Endothelial cell of umbilical vein (primary cell): ENCODE data around the gene CLSTN2. TPM values are rescaled to one million over a fixed set of nuclear protein-coding genes. Genes with fewer than 3 reads are reported as not detected.

Source experiments
- BruUV-seq: library from RNA; stranded (reverse); fragments of 400-500 nt; replicated peaks from 2 replicates; lab custom pipeline; 2021; lab: Mats Ljungman, UMichigan
- CTCF ChIA-PET: fragments of 300-600, 350-600 bp; sonication (Branson Sonifier 250); formaldehyde crosslinking; loops from one replicate; lab custom pipeline; 2021; ENCODE audit warnings: antibody characterized with exemption, inconsistent platforms; lab: Charles Lee
- POLR2A ChIA-PET: fragments of 300-600, 350-600 bp; sonication (Branson Sonifier 250); formaldehyde crosslinking; loops from one replicate; lab custom pipeline; 2021; ENCODE audit warnings: antibody characterized with exemption, inconsistent platforms; lab: Charles Lee
- DNase-seq: peaks from one replicate; pipeline ENCODE4 v3.0.0-alpha.2; 2011; ENCODE audit warnings: low read depth, low spot score
- FAIRE-seq: peaks from 2 replicates; lab custom pipeline; 2011; peaks lifted over from hg19 to GRCh38; lab: Jason Lieb, UNC
- H2AFZ ChIP-seq: 2 replicates; pipeline ENCODE4 v1.6.0; 2012; ENCODE audit warnings: low read depth, low read length, control low read depth, inconsistent platforms
- H3K27ac ChIP-seq: 2 replicates; pipeline ENCODE4 v1.5.1; 2011; ENCODE audit warnings: low read depth, mild to moderate bottlenecking, control low read depth, low read length, moderate library complexity; ENCODE audit not compliant: insufficient read depth
- H3K27me3 ChIP-seq, 2 experiments: 2 replicates each; pipeline versions ENCODE4 v1.6.0 to v1.6.1; 2011; ENCODE audit warnings: low read length in 2 of 2, mixed read lengths in 1 of 2; ENCODE audit not compliant: control insufficient read depth in 2 of 2, insufficient read depth in 2 of 2
- H3K36me3 ChIP-seq, 2 experiments: 2 replicates in 1 of 2; 3 replicates in 1 of 2; pipeline ENCODE4 v1.5.1; 2011; ENCODE audit warnings: low read length in 2 of 2, mild to moderate bottlenecking in 1 of 2, moderate library complexity in 1 of 2; ENCODE audit not compliant: control insufficient read depth in 2 of 2, insufficient read depth in 2 of 2; ENCODE audit errors: extremely low read depth in 1 of 2
- H3K4me1 ChIP-seq: 3 replicates; pipeline ENCODE4 v1.5.1; 2011; ENCODE audit warnings: mild to moderate bottlenecking, low read length; ENCODE audit not compliant: control insufficient read depth, insufficient read depth; ENCODE audit errors: extremely low read depth
- H3K4me2 ChIP-seq: 2 replicates; pipeline ENCODE4 v1.6.1; 2011; ENCODE audit warnings: low read length, control low read depth, mixed read lengths; ENCODE audit not compliant: insufficient read depth
- H3K4me3 ChIP-seq, 3 experiments: fragments of 200-600 bp in 1 of 3; sonication (generic), shearing (Covaris generic) in 1 of 3; replicated peaks in 1 of 3; 2 replicates each; pipeline ENCODE4 v1.5.1; 2011 to 2016; ENCODE audit warnings: control low read depth in 3 of 3, low read length in 3 of 3, mild to moderate bottlenecking in 2 of 3, inconsistent platforms in 1 of 3, low read depth in 1 of 3, moderate library complexity in 1 of 3; ENCODE audit not compliant: insufficient read depth in 1 of 3
- H3K79me2 ChIP-seq: 2 replicates; pipeline ENCODE4 v1.6.0; 2012; ENCODE audit warnings: low read length, inconsistent platforms; ENCODE audit not compliant: control insufficient read depth, insufficient read depth
- H3K9ac ChIP-seq: replicated peaks from 2 replicates; pipeline ENCODE3; 2011; ENCODE audit warnings: low read length, control low read depth; ENCODE audit not compliant: insufficient read depth; ENCODE audit errors: extremely low read depth
- H3K9me1 ChIP-seq: replicated peaks from 3 replicates; pipeline ENCODE4 v1.6.0; 2011; ENCODE audit warnings: mild to moderate bottlenecking, low read length; ENCODE audit not compliant: control insufficient read depth, insufficient read depth; ENCODE audit errors: extremely low read depth
- H3K9me3 ChIP-seq: replicated peaks from 2 replicates; pipeline ENCODE4 v1.5.1; 2012; ENCODE audit warnings: low read length, inconsistent platforms; ENCODE audit not compliant: control insufficient read depth, insufficient read depth
- H4K20me1 ChIP-seq: replicated peaks from 2 replicates; pipeline ENCODE3; 2011; ENCODE audit warnings: mild to moderate bottlenecking, low read length; ENCODE audit not compliant: control insufficient read depth, insufficient read depth; ENCODE audit errors: extremely low read depth
- EZH2 ChIP-seq: IDR thresholded peaks from 2 replicates; pipeline ENCODE4 v1.6.1; 2012; ENCODE audit warnings: borderline replicate concordance, low read depth, mild to moderate bottlenecking, moderate library complexity, low read length, inconsistent platforms; ENCODE audit not compliant: severe bottlenecking
- FOS ChIP-seq: IDR thresholded peaks from 2 replicates; pipeline ENCODE4 v1.6.1; 2011; ENCODE audit warnings: mild to moderate bottlenecking, low read length, moderate library complexity, borderline replicate concordance; ENCODE audit not compliant: insufficient read depth
- GATA2 ChIP-seq: IDR thresholded peaks from 2 replicates; pipeline ENCODE4 v1.7.0; 2011; ENCODE audit warnings: low read depth, mild to moderate bottlenecking, moderate library complexity, mixed read lengths, low read length; ENCODE audit not compliant: insufficient read length, insufficient read depth
- JUN ChIP-seq: IDR thresholded peaks from 2 replicates; pipeline ENCODE4 v1.6.1; 2011; ENCODE audit warnings: borderline replicate concordance, low read depth; ENCODE audit not compliant: insufficient read length, insufficient read depth
- MYC ChIP-seq: IDR thresholded peaks from one replicate; pipeline ENCODE4 v1.6.1; 2011; ENCODE audit warnings: mild to moderate bottlenecking, low read depth, low read length
- POLR2A ChIP-seq: IDR thresholded peaks from 2 replicates; pipeline ENCODE4 v1.6.1; 2012; ENCODE audit warnings: low read depth, mild to moderate bottlenecking, control low read depth, low read length
- POLR2AphosphoS5 ChIP-seq: IDR thresholded peaks from 2 replicates; pipeline ENCODE4 v1.6.1; 2012; ENCODE audit warnings: low read depth, mild to moderate bottlenecking, control low read depth, low read length, moderate library complexity; ENCODE audit not compliant: insufficient read depth
- dilution Hi-C: fragments of 300-500 bp; cut with MboI; formaldehyde crosslinking; loops from one replicate; pipeline ENCODE4 v1.15.0; 2019; ENCODE audit warnings: low sequenced_read_pairs; ENCODE audit not compliant: extremely low pct_ligation_motif_present
- intact Hi-C: fragments of 100-400 bp; cut with micrococcal nuclease; formaldehyde crosslinking; loops from one replicate; pipeline ENCODE4 v1.10.0; 2022
- polyA plus RNA-seq, 4 experiments: library from polyadenylated mRNA; depleted of rRNA in 3 of 4; stranded (reverse) in 3 of 4; unstranded in 1 of 4; fragments of >200 nt; gene quantifications; 2 replicates each; pipeline versions ENCODE4 v1.2.1 to v1.2.3, GENCODE V29; 2011 to 2012; ENCODE audit warnings: missing spikeins in 1 of 4
- total RNA-seq: library from RNA; stranded (reverse); gene quantifications from 2 replicates; pipeline ENCODE4 v1.2.3, GENCODE V29; 2021
- TF ChIP-seq, protein P1 (sequence below): IDR thresholded peaks from 2 replicates; pipeline ENCODE4 v1.6.1; 2011; ENCODE audit not compliant: insufficient read depth, insufficient read length
- TF ChIP-seq, protein P2 (sequence below), 2 donors: IDR thresholded peaks; 1 replicate in 1 of 2; 2 replicates in 1 of 2; pipeline ENCODE4 v1.5.1; 2011; ENCODE audit warnings: low read length in 2 of 2, mild to moderate bottlenecking in 2 of 2, moderate library complexity in 2 of 2, control low read depth in 1 of 2, inconsistent platforms in 1 of 2, low read depth in 1 of 2; ENCODE audit not compliant: insufficient read depth in 1 of 2; ENCODE audit errors: extremely low read depth in 1 of 2

CLSTN2 gene
- total and polyA plus RNA-seq, 2 donors (not counting 3 experiments of a cell fraction or from before 2014, with no cell fraction given) = 0.26 to 0.38 TPM

DNA sequence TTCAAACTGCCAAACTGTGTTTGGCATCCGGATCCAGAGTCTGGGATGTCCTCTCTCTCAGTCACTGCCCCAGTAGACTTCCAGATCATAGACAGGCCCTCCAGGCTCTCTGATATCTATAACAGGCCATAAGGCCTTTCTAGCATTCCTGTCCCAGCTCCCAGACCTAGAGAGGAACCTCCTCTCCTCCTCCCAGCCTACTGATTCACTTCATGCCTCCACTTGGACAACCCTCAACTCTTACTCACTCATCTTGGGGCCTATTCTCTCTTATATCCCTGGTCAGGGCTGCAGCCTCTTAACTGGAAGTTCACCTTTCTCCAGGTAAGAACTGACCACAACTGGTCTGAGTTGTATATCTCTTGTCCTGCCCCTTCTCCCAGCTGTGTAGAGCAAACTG lies 489.2 kb downstream of the CLSTN2 start:
- CTCF ChIA-PET = no interaction called here
- Histone ChIP-seq H3K9me3 (no peaks in the 10 kb centered on the region), H3K4me3 (no peak overlapping the region), H3K9ac (no peak overlapping the region), H3K79me2 (no peaks in the 10 kb centered on the region), H3K27ac (no peak overlapping the region), H3K27me3 (no peaks in the 10 kb centered on the region), H2AFZ (no peak overlapping the region), H4K20me1 (no peaks in the 10 kb centered on the region), H3K9me1 (no peaks in the 10 kb centered on the region), H3K4me2 (no peak overlapping the region), H3K4me1 (no peaks in the 10 kb centered on the region), H3K36me3 (no peaks in the 10 kb centered on the region)
- POLR2A ChIA-PET = no interaction called here
- TF ChIP-seq, protein P1, sequence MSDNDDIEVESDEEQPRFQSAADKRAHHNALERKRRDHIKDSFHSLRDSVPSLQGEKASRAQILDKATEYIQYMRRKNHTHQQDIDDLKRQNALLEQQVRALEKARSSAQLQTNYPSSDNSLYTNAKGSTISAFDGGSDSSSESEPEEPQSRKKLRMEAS = no peak
- TF ChIP-seq MYC (no peak), JUN (no peak), POLR2A (no peak), POLR2AphosphoS5 (no peak), EZH2 (no peak), GATA2 (no peak), FOS (no peak)
- TF ChIP-seq, protein P2, sequence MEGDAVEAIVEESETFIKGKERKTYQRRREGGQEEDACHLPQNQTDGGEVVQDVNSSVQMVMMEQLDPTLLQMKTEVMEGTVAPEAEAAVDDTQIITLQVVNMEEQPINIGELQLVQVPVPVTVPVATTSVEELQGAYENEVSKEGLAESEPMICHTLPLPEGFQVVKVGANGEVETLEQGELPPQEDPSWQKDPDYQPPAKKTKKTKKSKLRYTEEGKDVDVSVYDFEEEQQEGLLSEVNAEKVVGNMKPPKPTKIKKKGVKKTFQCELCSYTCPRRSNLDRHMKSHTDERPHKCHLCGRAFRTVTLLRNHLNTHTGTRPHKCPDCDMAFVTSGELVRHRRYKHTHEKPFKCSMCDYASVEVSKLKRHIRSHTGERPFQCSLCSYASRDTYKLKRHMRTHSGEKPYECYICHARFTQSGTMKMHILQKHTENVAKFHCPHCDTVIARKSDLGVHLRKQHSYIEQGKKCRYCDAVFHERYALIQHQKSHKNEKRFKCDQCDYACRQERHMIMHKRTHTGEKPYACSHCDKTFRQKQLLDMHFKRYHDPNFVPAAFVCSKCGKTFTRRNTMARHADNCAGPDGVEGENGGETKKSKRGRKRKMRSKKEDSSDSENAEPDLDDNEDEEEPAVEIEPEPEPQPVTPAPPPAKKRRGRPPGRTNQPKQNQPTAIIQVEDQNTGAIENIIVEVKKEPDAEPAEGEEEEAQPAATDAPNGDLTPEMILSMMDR (IDR thresholded peaks at IDR 0.05; ENCODE audit: extremely low read depth in 1 of 2, insufficient read depth in 1 of 2, low read depth in 1 of 2, low read length in 2 of 2) = no peak
- FAIRE-seq (no peak), DNase-seq (no peak)
- BruUV-seq = no TSS peak
- intact Hi-C loops (no loop called here), dilution Hi-C loops (no loop called here)
